ENCODE results near the gene ZKSCAN8.

- no peak for TF ChIP-seq CTCF (IDR thresholded peaks at IDR 0.05)
- no peak for TF ChIP-seq POLR2A (IDR thresholded peaks at IDR 0.05)
These were observed 25.9 kb upstream of the ZKSCAN8 start for GRCh38 chr6:28115799-28116198.

Data from tibial nerve (tissue), 3 donors.